Neural progenitor cell (in vitro differentiated cells): ENCODE data around the gene INHBB. TPM values are rescaled to one million over a fixed set of nuclear protein-coding genes. Genes with fewer than 3 reads are reported as not detected.

Experiments
- DNase-seq: peaks from one replicate; pipeline ENCODE4 v3.0.0-alpha.2; 2016; ENCODE audit warnings: low spot score
- H2AFZ ChIP-seq: fragments of 200-600 bp; sonication (generic); replicated peaks from 2 replicates; pipeline ENCODE4 v1.6.1; 2016; ENCODE audit warnings: antibody characterized with exemption
- H3F3A ChIP-seq: fragments of 200-600 bp; sonication (generic); 2 replicates; pipeline ENCODE4 v1.6.1; 2016; ENCODE audit warnings: antibody characterized with exemption, low read depth
- H3K27ac ChIP-seq: fragments of 200-600 bp; sonication (generic); 2 replicates; pipeline ENCODE4 v1.5.1; 2016; ENCODE audit warnings: mild to moderate bottlenecking
- H3K27me3 ChIP-seq: fragments of 200-600 bp; sonication (generic); 2 replicates; pipeline ENCODE4 v1.6.1; 2016; ENCODE audit warnings: mild to moderate bottlenecking, moderate library complexity
- H3K36me3 ChIP-seq: fragments of 200-600 bp; sonication (generic); 2 replicates; pipeline ENCODE4 v1.5.1; 2016
- H3K4me1 ChIP-seq: fragments of 200-600 bp; sonication (generic); 2 replicates; pipeline ENCODE4 v1.6.1; 2016; ENCODE audit warnings: mixed run types
- H3K4me2 ChIP-seq: fragments of 200-600 bp; sonication (generic); 2 replicates; pipeline ENCODE4 v1.6.1; 2016
- H3K4me3 ChIP-seq: fragments of 200-600 bp; sonication (generic); 2 replicates; pipeline ENCODE4 v1.5.1; 2016
- H3K79me2 ChIP-seq: fragments of 200-600 bp; sonication (generic); 2 replicates; pipeline ENCODE4 v1.6.1; 2016; ENCODE audit warnings: low read depth
- H3K9ac ChIP-seq: fragments of 200-600 bp; sonication (generic); 2 replicates; pipeline ENCODE4 v1.6.1; 2016
- H3K9me3 ChIP-seq: fragments of 200-600 bp; sonication (generic); 2 replicates; pipeline ENCODE4 v1.5.1; 2016; ENCODE audit warnings: low read depth
- H4K20me1 ChIP-seq: fragments of 200-600 bp; sonication (generic); 2 replicates; pipeline ENCODE4 v1.6.1; 2016; ENCODE audit warnings: low read depth
- H3K27ac Mint-ChIP-seq: 3 replicates; pipeline ENCODE4 v1.8.0; 2021; ENCODE audit warnings: mixed read lengths
- H3K27me3 Mint-ChIP-seq: 2 replicates; pipeline ENCODE4 v1.8.0; 2022; ENCODE audit warnings: low read depth, mild to moderate bottlenecking, inconsistent platforms, moderate library complexity, mixed read lengths; ENCODE audit not compliant: insufficient read depth
- H3K36me3 Mint-ChIP-seq: 3 replicates; pipeline ENCODE4 v1.8.0; 2021; ENCODE audit warnings: mixed read lengths
- H3K4me1 Mint-ChIP-seq: 3 replicates; pipeline ENCODE4 v1.8.0; 2021; ENCODE audit warnings: mixed read lengths
- H3K4me3 Mint-ChIP-seq: 3 replicates; pipeline ENCODE4 v1.8.0; 2021; ENCODE audit warnings: mild to moderate bottlenecking, moderate library complexity, mixed read lengths
- H3K9me3 Mint-ChIP-seq: 3 replicates; pipeline ENCODE4 v1.8.0; 2020; ENCODE audit warnings: mixed read lengths
- EZH2 ChIP-seq: fragments of 200-600 bp; sonication (generic); IDR thresholded peaks from 2 replicates; pipeline ENCODE4 v1.6.1; 2017; ENCODE audit warnings: antibody characterized with exemption, mild to moderate bottlenecking, moderate library complexity
- EZH2phosphoT487 ChIP-seq: fragments of 200-600 bp; sonication (generic); IDR thresholded peaks from 2 replicates; pipeline ENCODE4 v1.6.1; 2017; ENCODE audit warnings: antibody characterized with exemption
- total RNA-seq: library from RNA; depleted of rRNA; stranded (reverse); fragments of >200 nt; gene quantifications from 2 replicates; pipeline ENCODE4 v1.2.3, GENCODE V29; 2015; ENCODE audit warnings: low replicate concordance
- TF ChIP-seq, protein P1 (sequence below): fragments of 200-600 bp; sonication (generic); IDR thresholded peaks from 2 replicates; pipeline ENCODE4 v1.5.1; 2017; ENCODE audit warnings: antibody characterized with exemption, mild to moderate bottlenecking

The INHBB gene
- total RNA-seq, 1 donor from 2014 or later: not detected

DNA sequence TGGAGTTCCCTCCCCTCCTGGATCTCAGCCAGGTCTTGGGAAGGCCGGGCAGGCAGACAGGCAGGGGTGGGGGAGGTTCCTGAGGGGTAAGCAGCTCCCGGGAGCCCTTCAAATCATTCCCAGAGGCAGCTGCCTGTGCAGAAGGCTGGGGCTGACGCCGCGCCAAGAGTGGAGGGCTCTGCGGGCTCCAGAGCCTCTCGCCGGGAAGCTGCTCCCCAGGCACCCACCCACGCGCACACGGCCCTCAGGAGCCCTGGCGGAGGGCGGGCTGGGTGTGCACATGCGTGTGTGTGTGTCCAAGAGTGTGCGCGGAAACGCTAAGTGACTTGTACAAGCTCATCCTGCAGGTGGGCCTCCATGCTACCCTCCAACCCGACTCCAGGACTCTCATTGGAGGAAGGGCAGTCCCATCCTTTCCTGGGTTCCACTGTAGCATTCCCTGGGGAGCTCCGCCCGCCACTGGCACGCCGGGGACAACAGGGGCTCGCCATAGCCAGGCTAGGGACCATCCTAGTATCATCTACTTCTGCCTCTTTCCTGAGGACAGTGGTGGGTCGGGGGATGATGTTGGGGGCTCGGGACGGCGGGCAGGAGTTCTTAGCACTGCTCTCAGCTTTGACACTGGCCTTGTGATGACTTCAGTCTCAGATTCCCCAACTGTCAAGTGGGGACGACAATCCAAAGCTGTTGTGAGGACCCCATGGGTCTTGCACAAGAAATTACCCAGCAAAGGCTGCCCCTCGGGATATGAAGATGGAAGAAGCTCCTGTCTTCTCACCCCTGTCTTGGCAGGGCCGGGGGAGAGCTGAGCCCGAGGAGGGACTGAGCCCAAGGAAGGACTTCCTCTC, 50.3 kb downstream of the INHBB start:
- Histone ChIP-seq H3K79me2 (no peaks in the 10 kb centered on the region), H3K9ac (no peak overlapping the region), H3K4me3 (no peak overlapping the region), H3F3A (peaks cover 7% of the 10 kb centered on the region), H3K4me1 (no peaks in the 10 kb centered on the region), H3K4me2 (no peak overlapping the region), H3K36me3 (no peaks in the 10 kb centered on the region), H3K9me3 (no peaks in the 10 kb centered on the region), H3K27me3 (no peaks in the 10 kb centered on the region), H3K27ac (no peak overlapping the region), H2AFZ (no peak overlapping the region), H4K20me1 (no peaks in the 10 kb centered on the region)
- Mint-ChIP-seq H3K27ac (no peak overlapping the region), H3K27me3 (peaks cover 4% of the 10 kb centered on the region), H3K9me3 (peaks cover 2% of the 10 kb centered on the region), H3K4me1 (peaks cover 5% of the 10 kb centered on the region), H3K4me3 (no peak overlapping the region), H3K36me3 (no peaks in the 10 kb centered on the region)
- TF ChIP-seq EZH2 (no peak), EZH2phosphoT487 (no peak)
- TF ChIP-seq, protein P1, sequence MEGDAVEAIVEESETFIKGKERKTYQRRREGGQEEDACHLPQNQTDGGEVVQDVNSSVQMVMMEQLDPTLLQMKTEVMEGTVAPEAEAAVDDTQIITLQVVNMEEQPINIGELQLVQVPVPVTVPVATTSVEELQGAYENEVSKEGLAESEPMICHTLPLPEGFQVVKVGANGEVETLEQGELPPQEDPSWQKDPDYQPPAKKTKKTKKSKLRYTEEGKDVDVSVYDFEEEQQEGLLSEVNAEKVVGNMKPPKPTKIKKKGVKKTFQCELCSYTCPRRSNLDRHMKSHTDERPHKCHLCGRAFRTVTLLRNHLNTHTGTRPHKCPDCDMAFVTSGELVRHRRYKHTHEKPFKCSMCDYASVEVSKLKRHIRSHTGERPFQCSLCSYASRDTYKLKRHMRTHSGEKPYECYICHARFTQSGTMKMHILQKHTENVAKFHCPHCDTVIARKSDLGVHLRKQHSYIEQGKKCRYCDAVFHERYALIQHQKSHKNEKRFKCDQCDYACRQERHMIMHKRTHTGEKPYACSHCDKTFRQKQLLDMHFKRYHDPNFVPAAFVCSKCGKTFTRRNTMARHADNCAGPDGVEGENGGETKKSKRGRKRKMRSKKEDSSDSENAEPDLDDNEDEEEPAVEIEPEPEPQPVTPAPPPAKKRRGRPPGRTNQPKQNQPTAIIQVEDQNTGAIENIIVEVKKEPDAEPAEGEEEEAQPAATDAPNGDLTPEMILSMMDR: no peak
- DNase-seq: peak; percentile 28

DNA sequence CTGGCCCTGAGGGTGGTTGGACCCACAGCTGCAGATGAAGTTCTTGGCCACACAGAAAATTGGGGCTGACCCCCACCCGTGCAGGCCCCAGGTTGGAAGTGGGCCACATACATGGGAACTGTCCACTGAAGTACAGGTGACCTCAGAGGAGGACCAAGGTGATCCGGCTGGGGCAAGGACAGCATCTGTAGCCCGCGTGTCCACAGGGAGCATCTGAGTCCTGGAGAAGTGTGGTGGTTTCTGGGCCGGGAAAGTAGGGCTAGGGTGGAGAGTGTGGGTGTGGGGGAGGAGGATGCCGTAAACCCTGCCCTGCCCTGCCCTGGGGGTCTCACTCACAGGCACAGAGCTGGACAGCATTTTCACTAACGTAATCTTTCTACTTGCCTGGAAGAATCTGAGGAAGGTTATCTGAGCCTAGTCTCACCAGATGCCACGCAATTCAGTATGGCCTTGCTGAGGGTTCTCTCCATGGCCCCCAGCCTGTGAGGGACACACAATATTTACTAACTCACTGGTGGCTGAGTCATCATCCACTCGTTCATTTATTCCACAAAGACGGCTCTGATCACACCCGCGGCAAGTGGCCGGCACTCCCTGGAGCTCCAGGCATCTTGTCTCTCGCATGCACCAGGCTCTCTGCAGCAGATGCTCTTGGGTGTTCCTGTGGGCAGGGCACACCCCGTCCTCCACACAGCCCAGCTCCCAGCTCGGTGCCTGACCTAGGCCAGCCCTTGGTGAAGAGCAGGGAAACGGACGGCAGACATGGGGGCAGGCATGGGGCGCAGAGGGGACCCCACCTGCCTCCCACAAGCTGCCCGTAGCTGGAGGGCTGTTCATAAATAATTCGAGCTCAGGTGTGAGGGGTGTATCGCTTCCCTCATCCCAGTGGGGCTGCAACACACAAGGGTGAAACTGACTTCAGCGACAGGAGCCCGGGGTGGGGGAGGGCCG, 51.2 kb downstream of the INHBB start:
- no peak for TF ChIP-seq EZH2phosphoT487
- TF ChIP-seq, protein P1: no peak
- TF ChIP-seq EZH2: no peak
- Mint-ChIP-seq H3K27me3 (peaks cover 4% of the 10 kb centered on the region), H3K27ac (peak overlapping the region; percentile 74), H3K9me3 (peaks cover 2% of the 10 kb centered on the region), H3K4me3 (peak overlapping the region; percentile 3), H3K36me3 (no peaks in the 10 kb centered on the region), H3K4me1 (peaks cover 5% of the 10 kb centered on the region)
- Histone ChIP-seq H3K27ac (no peak overlapping the region), H3K36me3 (no peaks in the 10 kb centered on the region), H3K4me2 (no peak overlapping the region), H3K9ac (no peak overlapping the region), H3K9me3 (no peaks in the 10 kb centered on the region), H3K4me1 (no peaks in the 10 kb centered on the region), H3K4me3 (no peak overlapping the region), H3F3A (no peaks in the 10 kb centered on the region), H3K79me2 (no peaks in the 10 kb centered on the region), H4K20me1 (no peaks in the 10 kb centered on the region), H3K27me3 (no peaks in the 10 kb centered on the region), H2AFZ (no peak overlapping the region)
- DNase-seq: no peak

DNA sequence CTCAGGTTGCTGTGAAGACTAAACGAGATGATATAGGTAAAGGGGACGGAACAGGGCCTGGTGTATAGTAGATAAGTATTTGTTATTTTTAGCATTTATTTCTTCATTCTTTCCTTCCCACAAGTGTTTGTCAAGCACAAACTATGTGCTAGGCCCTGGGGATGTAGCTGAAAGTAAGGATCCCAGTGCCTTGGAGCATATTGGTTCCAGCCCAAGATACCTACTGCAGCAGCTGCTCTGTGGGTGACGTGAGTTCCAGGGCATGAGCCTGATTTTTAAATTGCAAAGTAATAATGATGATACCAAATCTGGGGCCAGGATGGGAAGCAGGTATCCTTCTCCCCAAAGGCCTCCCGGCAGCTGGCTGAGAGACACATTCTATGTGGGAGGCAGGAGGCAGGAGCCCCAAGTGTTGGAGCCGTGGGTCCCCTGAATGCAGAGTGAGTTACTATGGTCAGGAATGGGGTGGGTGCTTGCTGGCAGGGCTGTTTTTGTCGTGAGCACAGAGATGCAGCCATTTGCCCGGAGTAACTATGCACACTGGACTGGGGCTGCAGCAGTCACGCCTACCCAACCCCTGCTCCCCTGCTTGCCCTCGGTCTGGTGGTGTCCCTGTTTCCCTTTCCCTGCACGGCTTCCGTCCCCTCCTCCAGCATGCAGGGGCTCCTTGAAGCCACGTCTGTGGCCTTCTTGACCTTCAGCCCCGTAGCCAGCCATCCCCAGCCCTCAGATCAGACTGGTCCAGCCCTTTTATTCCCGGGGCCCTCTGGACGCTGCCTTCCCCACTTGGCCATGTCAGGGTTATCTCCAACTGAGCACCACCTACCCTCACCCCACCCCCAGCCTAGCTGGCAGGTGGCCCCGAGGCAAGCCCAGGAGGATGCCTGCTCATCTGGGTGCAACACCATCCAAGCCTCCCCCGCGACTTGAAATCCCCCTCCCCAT, 52.4 kb downstream of the INHBB start:
- no peaks in the 10 kb centered on the region for H3F3A ChIP-seq
- H3K9me3 ChIP-seq: no peaks in the 10 kb centered on the region
- no peak overlapping the region for H3K4me3 ChIP-seq
- no peak for DNase-seq
- H2AFZ ChIP-seq: no peak overlapping the region
- Mint-ChIP-seq H3K9me3 (peaks cover 1% of the 10 kb centered on the region), H3K27me3 (peaks cover 8% of the 10 kb centered on the region), H3K4me1 (peaks cover 5% of the 10 kb centered on the region), H3K4me3 (peak overlapping the region; percentile 44), H3K27ac (peak overlapping the region; percentile 33), H3K36me3 (no peaks in the 10 kb centered on the region)
- H3K4me1 ChIP-seq: no peaks in the 10 kb centered on the region
- no peak overlapping the region for H3K9ac ChIP-seq
- H3K36me3 ChIP-seq: no peaks in the 10 kb centered on the region
- TF ChIP-seq EZH2 (no peak), EZH2phosphoT487 (no peak)
- TF ChIP-seq, protein P1: no peak
- no peaks in the 10 kb centered on the region for H4K20me1 ChIP-seq
- no peak overlapping the region for H3K4me2 ChIP-seq
- no peaks in the 10 kb centered on the region for H3K27me3 ChIP-seq
- no peak overlapping the region for H3K27ac ChIP-seq
- H3K79me2 ChIP-seq: no peaks in the 10 kb centered on the region
